C4-2B (cell line): Measurements from ENCODE around the gene ZNF57.
"Not testable (repeated sequence)": the region's sequence is repeated elsewhere in the genome, so short reads cannot be mapped to it uniquely, and the experiment has no call there.

ENCODE experiments used
- H3K27ac ChIP-seq: fragments of 450-650 bp; 2 replicates; pipeline ENCODE4 v1.5.1; 2017
- ZFX ChIP-seq: fragments of 450-650 bp; IDR thresholded peaks from 2 replicates; pipeline ENCODE4 v1.6.1; 2017
- TF ChIP-seq, protein P1 (sequence below): fragments of 450-650 bp; conservative IDR thresholded peaks from 2 replicates; pipeline ENCODE4 v1.5.1; 2017; ENCODE audit warnings: mild to moderate bottlenecking

Gene ZNF57

DNA sequence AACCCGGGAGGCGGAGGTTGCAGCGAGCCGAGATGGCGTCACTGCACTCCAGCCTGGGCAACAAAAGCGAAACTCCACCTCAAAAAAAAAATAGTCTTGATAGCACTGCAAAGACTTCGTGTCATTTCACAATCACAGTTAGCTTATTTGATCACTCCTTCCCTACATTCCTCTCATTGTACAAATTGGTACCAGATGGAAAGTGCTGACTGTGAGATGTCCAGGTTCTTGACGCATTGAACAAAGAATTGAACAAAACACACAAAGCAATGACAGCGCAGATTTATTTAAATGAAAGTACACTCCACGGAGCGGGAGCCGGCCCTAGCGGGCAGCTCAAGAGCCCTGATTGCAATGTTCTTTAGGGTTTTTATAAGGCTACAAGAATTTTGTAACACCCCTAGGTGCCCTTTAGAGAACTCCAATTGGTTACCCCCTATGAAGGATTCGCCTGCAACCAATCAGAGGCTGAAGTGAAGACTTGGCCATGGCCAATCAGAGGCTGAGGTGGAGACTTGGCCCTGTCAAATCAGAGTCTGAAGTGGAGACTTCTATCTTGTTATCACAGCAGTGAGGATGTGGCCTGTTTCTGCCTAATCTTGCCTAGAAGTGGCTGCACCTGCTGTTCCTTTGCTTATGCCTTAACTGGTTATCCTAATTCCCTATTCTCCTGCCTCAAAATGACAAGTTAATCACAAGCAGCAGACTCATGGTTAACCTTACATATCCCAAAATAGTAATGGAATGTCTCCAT, 16.9 kb upstream of the ZNF57 start:
- no peak overlapping the region for H3K27ac ChIP-seq
- TF ChIP-seq ZFX = no peak
- TF ChIP-seq, protein P1, sequence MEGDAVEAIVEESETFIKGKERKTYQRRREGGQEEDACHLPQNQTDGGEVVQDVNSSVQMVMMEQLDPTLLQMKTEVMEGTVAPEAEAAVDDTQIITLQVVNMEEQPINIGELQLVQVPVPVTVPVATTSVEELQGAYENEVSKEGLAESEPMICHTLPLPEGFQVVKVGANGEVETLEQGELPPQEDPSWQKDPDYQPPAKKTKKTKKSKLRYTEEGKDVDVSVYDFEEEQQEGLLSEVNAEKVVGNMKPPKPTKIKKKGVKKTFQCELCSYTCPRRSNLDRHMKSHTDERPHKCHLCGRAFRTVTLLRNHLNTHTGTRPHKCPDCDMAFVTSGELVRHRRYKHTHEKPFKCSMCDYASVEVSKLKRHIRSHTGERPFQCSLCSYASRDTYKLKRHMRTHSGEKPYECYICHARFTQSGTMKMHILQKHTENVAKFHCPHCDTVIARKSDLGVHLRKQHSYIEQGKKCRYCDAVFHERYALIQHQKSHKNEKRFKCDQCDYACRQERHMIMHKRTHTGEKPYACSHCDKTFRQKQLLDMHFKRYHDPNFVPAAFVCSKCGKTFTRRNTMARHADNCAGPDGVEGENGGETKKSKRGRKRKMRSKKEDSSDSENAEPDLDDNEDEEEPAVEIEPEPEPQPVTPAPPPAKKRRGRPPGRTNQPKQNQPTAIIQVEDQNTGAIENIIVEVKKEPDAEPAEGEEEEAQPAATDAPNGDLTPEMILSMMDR = no peak

DNA sequence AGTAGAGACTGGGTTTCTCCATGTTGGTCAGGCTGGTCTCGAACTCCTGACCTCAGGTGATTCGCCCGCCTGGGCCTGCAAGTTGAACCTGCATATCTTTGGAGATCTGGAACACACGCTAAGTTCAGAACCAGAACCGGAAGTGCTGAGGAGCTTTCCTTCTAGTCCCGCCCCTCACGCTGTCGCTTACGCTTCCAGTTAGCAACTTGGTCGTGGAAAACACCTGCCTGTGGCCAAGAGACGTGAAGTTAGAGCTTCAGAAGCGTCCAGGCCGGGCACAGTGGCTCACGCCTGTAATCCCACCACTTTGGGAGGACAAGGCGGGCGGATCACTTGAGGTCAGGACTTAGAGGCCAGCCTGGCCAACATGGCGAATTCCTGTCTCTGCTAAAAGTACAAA, 15.0 kb upstream of the ZNF57 start:
- TF ChIP-seq, protein P1 = no peak
- no peak for TF ChIP-seq ZFX
- H3K27ac ChIP-seq = no peak overlapping the region

DNA sequence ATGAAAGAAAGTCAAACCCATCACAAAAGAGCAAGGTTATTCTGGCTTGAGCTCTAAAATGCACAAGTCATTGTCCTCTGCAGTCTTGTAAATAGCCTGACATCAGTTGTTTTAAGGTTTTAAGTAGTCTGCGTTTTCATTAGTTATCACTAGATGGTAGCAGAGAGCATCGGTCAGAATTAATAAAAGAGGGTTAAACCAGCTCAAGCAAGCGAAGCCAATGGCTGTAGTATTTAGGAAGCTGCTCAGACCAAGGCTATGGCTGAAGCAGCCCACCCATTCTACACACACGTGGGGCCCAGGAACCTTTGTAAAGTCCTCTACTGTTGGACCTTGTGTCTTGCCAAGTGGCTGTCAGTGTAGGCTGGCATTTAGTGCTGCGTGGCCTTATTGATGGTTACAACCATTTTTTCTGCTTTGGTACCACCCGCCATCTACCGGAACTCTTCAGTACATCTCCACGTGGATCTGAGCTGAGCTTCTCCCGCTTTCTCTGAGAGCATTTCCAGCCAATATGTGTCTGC, 13.3 kb upstream of the ZNF57 start:
- H3K27ac ChIP-seq = no peak overlapping the region

DNA sequence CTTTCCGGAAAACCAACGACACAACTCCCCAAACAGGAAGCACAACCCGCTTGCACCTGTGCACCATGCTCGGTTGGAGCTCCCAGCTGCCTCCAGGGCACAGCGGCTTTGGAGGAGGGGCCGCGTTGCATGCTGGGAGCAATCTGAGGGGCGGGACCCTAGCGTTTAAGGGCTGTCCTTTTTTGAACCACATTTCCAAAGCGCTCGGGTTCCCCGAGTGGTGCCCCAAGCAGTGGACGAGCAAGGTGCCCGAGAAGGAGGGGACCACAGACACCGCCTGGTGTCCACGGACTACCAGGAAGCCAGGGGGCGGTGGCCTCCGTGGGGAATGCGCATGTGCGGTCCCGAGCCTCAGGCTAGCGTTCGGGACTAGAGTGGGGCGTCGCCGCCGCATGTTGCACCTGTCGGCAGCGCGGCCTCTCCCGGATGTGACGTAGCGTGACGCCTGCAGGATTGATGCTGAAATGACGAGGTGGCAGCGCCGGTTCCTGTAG, 11.9 kb upstream of the ZNF57 start:
- H3K27ac ChIP-seq = no peak overlapping the region

More for the DNA sequence above, 13.3 kb upstream of the ZNF57 start:
- no peak for TF ChIP-seq ZFX
- TF ChIP-seq, protein P1 = peak; percentile 86

DNA sequence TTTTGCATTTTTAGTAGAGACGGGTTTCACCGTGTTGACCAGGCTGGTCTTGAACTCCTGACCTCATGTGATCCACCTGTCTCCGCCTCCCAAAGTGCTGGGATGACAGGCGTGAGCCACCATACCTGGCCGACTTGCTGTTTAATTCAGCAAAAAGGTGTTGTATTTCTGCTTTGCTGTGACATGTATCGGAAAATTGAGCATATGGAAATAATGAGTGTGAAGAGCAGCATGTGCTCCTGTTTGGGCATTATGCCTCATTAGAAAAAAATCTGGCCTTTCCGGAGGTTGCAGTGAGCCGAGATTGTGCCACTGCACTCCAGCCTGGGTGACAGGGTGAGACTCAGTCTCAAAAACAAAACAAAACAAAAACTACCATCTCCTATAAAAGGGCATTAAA, 10.2 kb upstream of the ZNF57 start:
- H3K27ac ChIP-seq = not testable (repeated sequence)

More for the DNA sequence above, 11.9 kb upstream of the ZNF57 start:
- no peak for TF ChIP-seq ZFX
- TF ChIP-seq, protein P1 = no peak

DNA sequence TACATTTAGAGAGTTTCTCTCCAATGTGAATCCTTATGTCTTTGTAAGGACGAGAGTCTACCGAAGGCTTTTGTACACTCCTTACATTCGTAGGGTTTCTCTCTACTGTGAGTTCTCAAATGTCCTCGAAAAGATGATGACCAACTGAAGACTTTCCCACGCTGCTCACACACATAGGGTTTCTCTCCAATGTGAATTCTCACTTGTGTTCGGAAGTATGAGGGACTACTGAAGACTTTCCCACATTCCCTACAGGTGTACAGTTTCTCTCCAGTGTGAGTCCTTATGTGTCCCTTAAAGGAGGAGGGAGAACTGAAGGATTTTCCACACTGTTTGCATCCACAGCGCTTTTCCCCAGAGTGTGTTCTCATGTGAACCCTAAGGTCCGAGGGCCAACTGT, 4.0 kb upstream of the ZNF57 start:
- TF ChIP-seq, protein P1 = no peak
- TF ChIP-seq ZFX = no peak
- no peak overlapping the region for H3K27ac ChIP-seq

DNA sequence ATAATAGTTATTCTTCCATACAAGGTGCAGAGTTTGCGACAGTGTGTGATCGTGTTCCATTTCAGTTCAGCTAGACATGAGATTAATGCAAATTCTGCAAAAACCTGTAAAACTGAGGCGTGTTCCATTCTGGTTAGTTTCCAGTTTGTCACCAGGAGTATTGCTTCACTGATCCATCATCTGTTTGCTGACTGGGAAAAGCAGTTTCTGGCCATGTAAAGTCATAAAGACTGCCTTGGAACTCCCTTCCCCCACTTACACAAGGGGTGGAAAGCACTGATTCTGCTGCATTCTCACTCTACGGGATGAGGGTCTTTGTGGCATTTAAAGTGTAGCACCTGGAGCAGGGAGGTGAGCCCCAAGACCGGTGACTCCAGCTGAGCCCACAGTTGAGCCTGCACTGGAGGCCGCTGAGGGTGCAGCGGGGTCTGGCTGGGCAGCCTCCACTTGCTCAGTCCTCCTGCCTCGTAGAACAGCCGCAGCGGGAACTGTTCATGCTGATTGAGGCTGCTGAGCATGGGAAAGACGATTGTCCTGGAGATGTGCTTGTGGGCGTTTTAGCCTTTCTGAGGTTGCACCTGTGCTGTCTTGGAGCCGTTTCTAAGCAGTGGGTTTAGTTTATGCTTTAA, 2.0 kb downstream of the ZNF57 start:
- H3K27ac ChIP-seq = no peak overlapping the region

DNA sequence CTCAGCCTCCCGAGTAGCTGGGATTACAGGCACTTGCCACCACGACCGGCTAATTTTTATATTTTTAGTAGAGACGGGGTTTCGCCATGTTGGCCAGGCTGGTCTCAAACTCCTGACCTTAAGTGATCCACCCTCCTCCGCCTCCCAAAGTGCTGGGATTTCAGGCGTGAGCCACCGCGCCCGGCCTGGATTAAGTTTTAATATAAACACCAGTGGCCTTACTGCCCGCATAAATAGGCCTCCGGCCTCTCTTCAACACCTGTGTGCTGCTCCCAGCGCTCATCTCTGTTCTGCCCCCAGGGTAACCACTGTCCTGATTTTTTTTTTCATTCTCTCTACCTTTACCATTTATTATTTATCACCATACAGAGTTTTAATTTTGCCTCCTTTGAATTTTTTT, 2.6 kb downstream of the ZNF57 start:
- H3K27ac ChIP-seq = not testable (repeated sequence)

More for the DNA sequence above, 2.0 kb downstream of the ZNF57 start:
- no peak for TF ChIP-seq ZFX
- TF ChIP-seq, protein P1 = no peak
